ENCODE results near the gene EFNA4.

- TF ChIP-seq POLR2A (IDR thresholded peaks at IDR 0.05; ENCODE audit: low read length): no peak
- TF ChIP-seq EP300 (IDR thresholded peaks at IDR 0.05): no peak
- no peak for TF ChIP-seq CTCF (IDR thresholded peaks at IDR 0.05)
- TF ChIP-seq RAD21 (conservative IDR thresholded peaks at IDR 0.05 in 1 of 2, IDR thresholded peaks at IDR 0.05 in 1 of 2): no peak
- TF ChIP-seq RCOR1 (IDR thresholded peaks at IDR 0.05; ENCODE audit: low read depth, low read length): no peak
- TF ChIP-seq EHF (CRISPR knock-in tag; IDR thresholded peaks at IDR 0.05): no peak
- no peak for TF ChIP-seq CHD2 (IDR thresholded peaks at IDR 0.05; ENCODE audit: low read length, partially characterized antibody)
- TF ChIP-seq MYC (IDR thresholded peaks at IDR 0.05; ENCODE audit: borderline replicate concordance, low read length): no peak
- TF ChIP-seq, protein P1, sequence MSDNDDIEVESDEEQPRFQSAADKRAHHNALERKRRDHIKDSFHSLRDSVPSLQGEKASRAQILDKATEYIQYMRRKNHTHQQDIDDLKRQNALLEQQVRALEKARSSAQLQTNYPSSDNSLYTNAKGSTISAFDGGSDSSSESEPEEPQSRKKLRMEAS (IDR thresholded peaks at IDR 0.05): no peak
- no peak for TF ChIP-seq ESRRA (IDR thresholded peaks at IDR 0.05; ENCODE audit: borderline replicate concordance, low read length)
- TF ChIP-seq CBX8 (IDR thresholded peaks at IDR 0.05): no peak
These were observed 35.8 kb downstream of the EFNA4 start for GRCh38 chr1:155099331-155099730.

Data from A549 (cell line).